NCI-H748 (cell line): ENCODE measurements around the gene SOX9.
"Not testable (repeated sequence)": the region's sequence is repeated elsewhere in the genome, so short reads cannot be mapped to it uniquely, and the experiment has no call there.

Experiments
- DNase-seq: peaks from one replicate; lab custom pipeline; 2025; ENCODE audit not compliant: unreplicated experiment; lab: John Stamatoyannopoulos, UW

The SOX9 gene

GRCh38 chr17:72125226-72125651 is 4.4 kb downstream of the SOX9 start:
- no peak for DNase-seq

GRCh38 chr17:72125742-72126141 is 4.9 kb downstream of the SOX9 start:
- no peak for DNase-seq

GRCh38 chr17:72126575-72127486 is 6.0 kb downstream of the SOX9 start:
- DNase-seq = no peak

GRCh38 chr17:72128039-72128438 is 7.2 kb downstream of the SOX9 start:
- no peak for DNase-seq

GRCh38 chr17:72134608-72135394 is 14.0 kb downstream of the SOX9 start:
- no peak for DNase-seq

- DNase-seq = no peak
These were observed 14.9 kb downstream of the SOX9 start for GRCh38 chr17:72135546-72136325.

GRCh38 chr17:72136692-72137091 is 15.9 kb downstream of the SOX9 start:
- no peak for DNase-seq

- DNase-seq = no peak
These were observed 16.3 kb downstream of the SOX9 start for GRCh38 chr17:72137161-72137560.

- no peak for DNase-seq
These were observed 18.4 kb downstream of the SOX9 start for GRCh38 chr17:72139212-72139611.

- DNase-seq = no peak
These were observed 20.5 kb downstream of the SOX9 start for GRCh38 chr17:72141336-72141735.

GRCh38 chr17:72142097-72142496 is 21.3 kb downstream of the SOX9 start:
- DNase-seq = not testable (repeated sequence)

- DNase-seq = no peak
These were observed 21.8 kb downstream of the SOX9 start for GRCh38 chr17:72142614-72143013.

GRCh38 chr17:72143245-72143644 is 22.4 kb downstream of the SOX9 start:
- DNase-seq = peak; percentile 21

GRCh38 chr17:72144101-72144500 is 23.3 kb downstream of the SOX9 start:
- no peak for DNase-seq

GRCh38 chr17:72145562-72145961 is 24.7 kb downstream of the SOX9 start:
- DNase-seq = no peak

- DNase-seq = no peak
These were observed 25.1 kb downstream of the SOX9 start for GRCh38 chr17:72145962-72146361.

- no peak for DNase-seq
These were observed 25.6 kb downstream of the SOX9 start for GRCh38 chr17:72146371-72146770.

- DNase-seq = no peak
These were observed 30.0 kb downstream of the SOX9 start for GRCh38 chr17:72150632-72151460.

- no peak for DNase-seq
These were observed 31.0 kb downstream of the SOX9 start for GRCh38 chr17:72151565-72152386.
